ENCODE results near the gene PECR.

The PECR gene

DNA sequence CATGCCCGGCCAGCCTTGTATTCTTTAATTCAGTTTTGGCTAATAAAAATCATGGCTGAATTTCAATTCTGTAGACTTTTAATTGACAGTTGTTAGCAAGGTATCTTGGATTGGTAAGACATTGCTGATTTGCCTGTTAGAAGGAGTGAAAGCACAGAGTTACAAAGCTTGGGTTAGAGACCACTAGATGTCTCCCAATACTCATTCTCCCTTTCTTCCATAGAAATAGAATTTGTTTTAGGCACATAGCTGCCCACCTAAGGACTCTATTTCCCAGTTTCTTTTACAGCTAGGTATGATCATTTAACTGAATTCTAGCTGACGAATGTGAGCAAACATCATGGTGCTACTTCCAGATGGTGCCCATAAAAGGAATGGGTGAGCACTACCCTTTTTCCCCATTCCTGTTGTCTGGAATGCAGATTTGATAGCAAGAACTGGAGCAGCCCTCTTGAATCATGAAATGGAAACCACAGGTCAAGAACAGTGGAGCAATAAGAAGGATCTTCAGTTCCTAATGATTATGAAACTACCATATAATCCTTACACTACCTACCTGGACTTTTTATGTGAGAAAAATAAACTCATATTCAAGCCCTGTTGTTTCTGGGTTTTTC is 17.5 kb downstream of the PECR start:
- no peak for TF ChIP-seq SPI1 (IDR thresholded peaks at IDR 0.05; ENCODE audit: low read depth, low read length)
- no peak for TF ChIP-seq PAX5 (IDR thresholded peaks at IDR 0.05; ENCODE audit: insufficient read depth, low read length, severe bottlenecking)
- no peak for TF ChIP-seq POU2F2 (IDR thresholded peaks at IDR 0.05; ENCODE audit: low read depth, low read length)
- no peak for TF ChIP-seq POLR2A (IDR thresholded peaks at IDR 0.05; ENCODE audit: low read depth, low read length)
- no peak for TF ChIP-seq TAF1 (IDR thresholded peaks at IDR 0.05; ENCODE audit: low read depth, low read length)
- FAIRE-seq (no peak), DNase-seq (ENCODE audit: insufficient read length, low spot score) (no peak)

DNA sequence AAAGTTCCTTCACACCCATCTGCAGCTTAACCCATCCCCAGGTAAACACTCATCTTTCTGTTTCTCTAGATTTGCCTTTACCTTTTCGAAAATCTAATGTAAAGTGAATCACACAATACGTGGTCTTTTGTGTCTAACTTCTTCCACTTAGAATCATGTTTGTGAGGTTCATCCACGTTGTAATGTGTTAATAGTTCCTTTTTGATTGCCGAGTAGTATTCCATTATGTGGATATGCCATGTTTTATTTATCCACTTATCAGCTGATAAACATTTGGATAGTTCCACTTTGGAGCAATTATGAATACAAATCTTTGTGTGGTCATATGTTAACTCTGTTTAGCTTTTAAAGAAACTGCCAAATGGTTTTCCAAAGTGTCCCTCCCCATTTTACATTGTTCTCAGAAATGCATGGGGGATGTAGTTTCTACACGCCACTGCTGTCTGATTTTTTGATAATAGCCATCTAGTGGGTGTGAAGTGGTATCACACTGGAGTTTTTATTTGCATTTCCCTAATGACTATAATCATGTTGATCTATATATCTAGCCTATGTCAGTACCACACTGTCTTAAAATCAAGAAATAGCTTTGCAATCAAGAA is 22.3 kb downstream of the PECR start:
- FAIRE-seq (peak; percentile 90), DNase-seq (ENCODE audit: insufficient read length, low spot score) (no peak)
- TF ChIP-seq PAX5 (IDR thresholded peaks at IDR 0.05; ENCODE audit: insufficient read depth, low read length, severe bottlenecking) = no peak
- TF ChIP-seq POU2F2 (IDR thresholded peaks at IDR 0.05; ENCODE audit: low read depth, low read length) = no peak
- TF ChIP-seq POLR2A (IDR thresholded peaks at IDR 0.05; ENCODE audit: low read depth, low read length) = no peak
- TF ChIP-seq SPI1 (IDR thresholded peaks at IDR 0.05; ENCODE audit: low read depth, low read length) = no peak
- no peak for TF ChIP-seq TAF1 (IDR thresholded peaks at IDR 0.05; ENCODE audit: low read depth, low read length)
- TF ChIP-seq POLR2AphosphoS5 (IDR thresholded peaks at IDR 0.05; ENCODE audit: low read depth, low read length) = no peak

DNA sequence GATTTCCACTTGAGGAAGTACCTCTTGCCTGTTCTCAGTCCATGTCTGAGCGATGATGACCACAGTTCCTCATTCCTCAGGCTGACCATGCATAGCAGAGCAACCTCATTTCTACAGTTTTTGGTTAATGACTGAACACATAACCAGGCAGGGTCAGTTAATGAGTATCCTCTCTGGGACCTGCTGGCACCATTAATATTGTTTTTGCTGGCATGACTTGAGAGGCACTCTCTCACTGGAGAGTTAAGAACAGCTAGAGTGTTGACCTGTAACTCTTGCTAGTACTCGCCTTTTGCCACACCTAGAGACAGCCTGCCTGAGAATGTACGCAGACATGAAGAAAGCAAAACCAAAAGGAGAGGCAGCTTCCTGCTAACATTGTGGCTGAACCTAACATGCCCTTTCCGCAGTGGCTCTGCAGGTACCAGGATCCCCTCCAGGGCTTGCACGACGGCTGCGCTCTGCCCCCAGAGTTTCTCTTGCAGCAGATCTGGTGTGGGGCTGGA is 23.9 kb downstream of the PECR start:
- DNase-seq (ENCODE audit: insufficient read length, low spot score) (no peak), FAIRE-seq (peak; percentile 98)
- TF ChIP-seq POLR2AphosphoS5 (IDR thresholded peaks at IDR 0.05; ENCODE audit: low read depth, low read length) (peak; percentile 49; the same call in 1 of the 2 replicates), POU2F2 (IDR thresholded peaks at IDR 0.05; ENCODE audit: low read depth, low read length) (no peak; the same call in 1 of the 2 replicates), TAF1 (IDR thresholded peaks at IDR 0.05; ENCODE audit: low read depth, low read length) (peak; percentile 52; the same call in 1 of the 2 replicates), SPI1 (IDR thresholded peaks at IDR 0.05; ENCODE audit: low read depth, low read length) (peak; percentile 93), POLR2A (IDR thresholded peaks at IDR 0.05; ENCODE audit: low read depth, low read length) (no peak), PAX5 (IDR thresholded peaks at IDR 0.05; ENCODE audit: insufficient read depth, low read length, severe bottlenecking) (peak; percentile 7)

DNA sequence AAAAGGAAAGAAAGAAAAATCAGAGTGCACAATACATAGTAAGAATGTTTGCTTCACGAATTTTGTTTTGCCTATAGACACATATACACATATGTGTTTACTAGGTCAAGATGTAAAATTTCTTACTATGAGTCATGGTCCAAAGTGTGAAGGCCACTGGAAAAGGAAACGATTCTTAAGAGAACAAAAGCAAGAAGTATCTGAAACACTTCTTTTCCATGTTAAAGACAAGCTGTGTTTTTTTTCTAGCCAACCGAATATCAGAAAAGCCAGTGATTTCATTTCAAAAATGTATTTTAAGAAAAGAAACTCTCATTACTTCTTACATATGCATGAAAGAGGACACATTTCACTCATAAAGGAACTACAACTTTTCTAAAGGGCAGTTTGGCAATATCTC is 24.9 kb downstream of the PECR start:
- no peak for TF ChIP-seq PAX5 (IDR thresholded peaks at IDR 0.05; ENCODE audit: insufficient read depth, low read length, severe bottlenecking)
- no peak for TF ChIP-seq POU2F2 (IDR thresholded peaks at IDR 0.05; ENCODE audit: low read depth, low read length)
- no peak for TF ChIP-seq POLR2AphosphoS5 (IDR thresholded peaks at IDR 0.05; ENCODE audit: low read depth, low read length)
- no peak for TF ChIP-seq SPI1 (IDR thresholded peaks at IDR 0.05; ENCODE audit: low read depth, low read length)
- no peak for TF ChIP-seq POLR2A (IDR thresholded peaks at IDR 0.05; ENCODE audit: low read depth, low read length)
- TF ChIP-seq TAF1 (IDR thresholded peaks at IDR 0.05; ENCODE audit: low read depth, low read length) = no peak
- no peak for DNase-seq (ENCODE audit: insufficient read length, low spot score)
- FAIRE-seq = peak; percentile 47

DNA sequence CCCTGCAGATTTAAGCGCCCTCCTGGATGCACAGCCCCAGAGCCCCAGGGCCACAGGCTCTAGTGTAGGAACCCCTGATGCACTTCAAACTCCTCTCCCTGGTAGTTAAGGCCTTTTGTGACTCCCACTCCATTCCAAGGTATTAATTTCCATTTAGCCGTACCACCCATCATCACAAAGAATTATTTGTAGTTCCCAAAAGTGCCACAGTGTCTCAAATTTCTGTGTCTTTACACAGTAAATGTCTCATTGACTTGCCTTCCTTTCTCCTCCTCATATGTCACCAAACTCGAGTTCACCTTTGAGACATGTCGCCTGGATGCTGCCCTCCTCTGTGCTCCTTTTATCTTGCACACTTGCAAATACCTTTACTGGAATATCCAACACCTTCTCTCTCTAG is 25.9 kb downstream of the PECR start:
- TF ChIP-seq SPI1 (IDR thresholded peaks at IDR 0.05; ENCODE audit: low read depth, low read length) = no peak
- peak; percentile 58 for FAIRE-seq
- no peak for DNase-seq (ENCODE audit: insufficient read length, low spot score)

DNA sequence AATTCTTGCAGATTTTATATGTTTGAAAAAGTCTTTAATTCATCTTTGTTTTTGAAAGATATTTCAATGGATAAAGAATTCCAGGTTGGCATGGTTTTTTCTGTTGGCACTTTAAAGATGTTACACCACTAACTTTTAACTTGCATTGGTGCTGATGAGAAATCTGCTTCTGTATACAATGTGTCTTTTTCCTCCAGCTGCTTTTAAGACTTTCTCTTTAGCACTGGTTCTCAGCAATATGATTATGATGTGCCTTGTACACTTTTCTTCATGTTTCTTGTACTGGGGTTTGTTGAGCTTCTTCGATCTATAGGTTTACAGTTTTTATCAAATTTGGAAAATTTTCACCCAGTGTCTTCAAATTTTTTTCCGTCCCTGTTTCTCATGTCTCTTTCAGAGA is 29.2 kb downstream of the PECR start:
- TF ChIP-seq PAX5 (IDR thresholded peaks at IDR 0.05; ENCODE audit: insufficient read depth, low read length, severe bottlenecking) (no peak), TAF1 (IDR thresholded peaks at IDR 0.05; ENCODE audit: low read depth, low read length) (no peak), POLR2A (IDR thresholded peaks at IDR 0.05; ENCODE audit: low read depth, low read length) (no peak), POU2F2 (IDR thresholded peaks at IDR 0.05; ENCODE audit: low read depth, low read length) (no peak), POLR2AphosphoS5 (IDR thresholded peaks at IDR 0.05; ENCODE audit: low read depth, low read length) (no peak), SPI1 (IDR thresholded peaks at IDR 0.05; ENCODE audit: low read depth, low read length) (no peak)
- DNase-seq (ENCODE audit: insufficient read length, low spot score) = no peak
- no peak for FAIRE-seq

DNA sequence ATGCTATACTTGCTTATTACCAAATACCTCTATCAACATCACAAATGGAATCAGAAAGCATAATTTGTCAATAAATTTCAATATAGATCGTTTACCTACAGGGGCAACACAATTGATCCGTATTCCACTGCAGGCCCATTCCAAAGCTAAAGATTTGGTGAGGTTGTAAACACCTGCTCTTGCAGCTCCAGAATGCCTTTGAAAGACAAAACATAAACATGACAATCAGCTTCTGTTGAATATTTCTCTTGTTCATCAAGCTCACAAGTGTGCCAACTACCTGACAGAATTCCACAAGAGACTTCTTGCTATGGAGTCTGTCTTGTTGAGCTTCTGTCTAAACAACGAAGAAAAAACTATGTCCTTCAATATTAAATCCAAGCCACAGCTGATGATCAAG is 30.3 kb downstream of the PECR start:
- no peak for FAIRE-seq

DNA sequence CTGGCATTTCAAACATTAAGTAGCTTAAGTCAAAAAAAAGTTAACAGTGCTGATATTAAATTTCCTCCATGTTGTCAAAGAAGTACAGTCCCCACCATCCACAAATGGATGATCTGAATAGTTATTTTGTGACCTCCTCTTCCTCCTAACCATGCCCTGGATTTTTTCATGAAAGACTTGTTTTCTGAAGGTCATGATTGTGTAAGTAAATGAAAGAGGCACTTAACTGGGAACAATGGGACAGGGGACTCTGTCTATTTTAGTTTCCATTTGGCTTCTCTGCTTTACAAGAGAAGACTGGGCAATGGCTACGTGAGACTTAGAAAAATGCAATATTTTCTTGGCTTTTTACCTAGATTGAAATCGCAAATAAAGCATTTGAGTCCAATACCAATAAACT is 32.2 kb downstream of the PECR start:
- TF ChIP-seq TAF1 (IDR thresholded peaks at IDR 0.05; ENCODE audit: low read depth, low read length) (no peak), POLR2A (IDR thresholded peaks at IDR 0.05; ENCODE audit: low read depth, low read length) (no peak), POU2F2 (IDR thresholded peaks at IDR 0.05; ENCODE audit: low read depth, low read length) (no peak), PAX5 (IDR thresholded peaks at IDR 0.05; ENCODE audit: insufficient read depth, low read length, severe bottlenecking) (no peak), POLR2AphosphoS5 (IDR thresholded peaks at IDR 0.05; ENCODE audit: low read depth, low read length) (no peak), SPI1 (IDR thresholded peaks at IDR 0.05; ENCODE audit: low read depth, low read length) (no peak)
- DNase-seq (ENCODE audit: insufficient read length, low spot score) = no peak
- FAIRE-seq = no peak

More for the DNA sequence above, 30.3 kb downstream of the PECR start:
- no peak for DNase-seq (ENCODE audit: insufficient read length, low spot score)
- no peak for TF ChIP-seq SPI1 (IDR thresholded peaks at IDR 0.05; ENCODE audit: low read depth, low read length)
- TF ChIP-seq POLR2AphosphoS5 (IDR thresholded peaks at IDR 0.05; ENCODE audit: low read depth, low read length) = no peak
- no peak for TF ChIP-seq POLR2A (IDR thresholded peaks at IDR 0.05; ENCODE audit: low read depth, low read length)
- TF ChIP-seq PAX5 (IDR thresholded peaks at IDR 0.05; ENCODE audit: insufficient read depth, low read length, severe bottlenecking) = no peak
- TF ChIP-seq TAF1 (IDR thresholded peaks at IDR 0.05; ENCODE audit: low read depth, low read length) = no peak
- no peak for TF ChIP-seq POU2F2 (IDR thresholded peaks at IDR 0.05; ENCODE audit: low read depth, low read length)

DNA sequence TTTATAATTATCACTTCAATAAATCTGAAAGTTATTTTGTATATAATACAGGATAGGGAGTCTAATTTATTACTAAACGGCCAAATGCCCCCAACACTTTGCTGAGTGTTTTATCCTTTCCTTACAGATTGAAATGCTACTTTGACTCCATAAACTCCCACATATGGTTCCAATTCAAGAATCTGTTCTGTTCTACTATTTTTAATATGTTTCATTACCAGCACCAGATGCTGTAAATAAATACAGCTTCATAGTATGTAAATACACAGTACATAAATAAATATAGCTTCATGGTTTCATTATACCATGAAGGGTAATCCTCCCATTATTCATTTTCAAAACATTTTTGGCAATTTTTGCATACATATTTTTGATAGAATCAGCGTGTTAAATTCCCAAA is 34.2 kb downstream of the PECR start:
- DNase-seq (ENCODE audit: insufficient read length, low spot score) (no peak), FAIRE-seq (no peak)
- no peak for TF ChIP-seq TAF1 (IDR thresholded peaks at IDR 0.05; ENCODE audit: low read depth, low read length)
- no peak for TF ChIP-seq SPI1 (IDR thresholded peaks at IDR 0.05; ENCODE audit: low read depth, low read length)
- no peak for TF ChIP-seq POU2F2 (IDR thresholded peaks at IDR 0.05; ENCODE audit: low read depth, low read length)
- TF ChIP-seq POLR2AphosphoS5 (IDR thresholded peaks at IDR 0.05; ENCODE audit: low read depth, low read length) = no peak
- no peak for TF ChIP-seq PAX5 (IDR thresholded peaks at IDR 0.05; ENCODE audit: insufficient read depth, low read length, severe bottlenecking)
- no peak for TF ChIP-seq POLR2A (IDR thresholded peaks at IDR 0.05; ENCODE audit: low read depth, low read length)
